Activated CD4-positive, alpha-beta memory T cell treated with anti-CD3 and anti-CD28 coated beads for 36 hours (primary cell): ENCODE data around the gene DAPK1. TPM values are rescaled to one million over a fixed set of nuclear protein-coding genes. Genes with fewer than 3 reads are reported as not detected.

Experiments used
- CTCF ChIA-PET: fragments of 350-600 bp; sonication (Branson Sonifier 250); formaldehyde crosslinking; loops from one replicate; lab custom pipeline; 2021; ENCODE audit warnings: antibody characterized with exemption, inconsistent platforms; lab: Charles Lee
- POLR2A ChIA-PET: fragments of 350-600 bp; sonication (Branson Sonifier 250); formaldehyde crosslinking; loops from one replicate; lab custom pipeline; 2021; ENCODE audit warnings: antibody characterized with exemption; lab: Charles Lee
- DNase-seq: peaks from one replicate; pipeline ENCODE4 v3.0.0-alpha.2; 2020
- H3K27ac Mint-ChIP-seq: one replicate; pipeline ENCODE4 v1.8.0; 2021; ENCODE audit warnings: mixed read lengths
- H3K27me3 Mint-ChIP-seq: one replicate; pipeline ENCODE4 v1.8.0; 2021; ENCODE audit warnings: mixed read lengths
- H3K36me3 Mint-ChIP-seq: one replicate; pipeline ENCODE4 v1.8.0; 2021; ENCODE audit warnings: mixed read lengths
- H3K4me1 Mint-ChIP-seq: one replicate; pipeline ENCODE4 v1.8.0; 2021; ENCODE audit warnings: low read depth, mixed read lengths
- H3K4me3 Mint-ChIP-seq: one replicate; pipeline ENCODE4 v1.8.0; 2021; ENCODE audit warnings: mild to moderate bottlenecking, mixed read lengths
- H3K9me3 Mint-ChIP-seq: one replicate; pipeline ENCODE4 v1.8.0; 2021; ENCODE audit warnings: mixed read lengths
- intact Hi-C: fragments of 100-400 bp; cut with micrococcal nuclease; formaldehyde crosslinking; loops from one replicate; pipeline ENCODE4 v1.15.1; 2023
- total RNA-seq, 2 experiments: library from RNA; stranded (reverse); gene quantifications; one replicate each; pipeline ENCODE4 v1.2.3, GENCODE V29; 2021

The DAPK1 gene
- total RNA-seq, 2 experiments from 2014 or later: 1.9 to 3.3 TPM

- Mint-ChIP-seq H3K4me3 (no peak overlapping the region), H3K36me3 (no peaks in the 10 kb centered on the region), H3K27ac (no peak overlapping the region), H3K9me3 (no peaks in the 10 kb centered on the region), H3K4me1 (no peaks in the 10 kb centered on the region), H3K27me3 (peaks cover 5% of the 10 kb centered on the region)
- ChIA-PET CTCF (no interaction called here), POLR2A (no interaction called here)
- DNase-seq: no peak
- intact Hi-C loops: no loop called here
Measured at GRCh38 chr9:87567983-87568382, 70.3 kb downstream of the DAPK1 start.

GRCh38 chr9:87568401-87568800, 70.7 kb downstream of the DAPK1 start:
- ChIA-PET POLR2A (no interaction called here), CTCF (no interaction called here)
- DNase-seq: no peak
- Mint-ChIP-seq H3K4me3 (no peak overlapping the region), H3K27ac (no peak overlapping the region), H3K27me3 (peaks cover 5% of the 10 kb centered on the region), H3K36me3 (no peaks in the 10 kb centered on the region), H3K4me1 (no peaks in the 10 kb centered on the region), H3K9me3 (no peaks in the 10 kb centered on the region)
- intact Hi-C loops: no loop called here

GRCh38 chr9:87569008-87569509, 71.4 kb downstream of the DAPK1 start:
- POLR2A ChIA-PET: no interaction called here
- H3K27me3 Mint-ChIP-seq: peaks cover 6% of the 10 kb centered on the region
- CTCF ChIA-PET: interaction anchor here (1.2 kb wide), 1 partner anchor 94 kb away, joined by 3 read pairs; no protein-coding TSS in a partner anchor
- no peaks in the 10 kb centered on the region for H3K9me3 Mint-ChIP-seq
- no peak overlapping the region for H3K27ac Mint-ChIP-seq
- H3K4me1 Mint-ChIP-seq: no peaks in the 10 kb centered on the region
- DNase-seq: no peak
- intact Hi-C loops: no loop called here
- H3K4me3 Mint-ChIP-seq: no peak overlapping the region
- no peaks in the 10 kb centered on the region for H3K36me3 Mint-ChIP-seq

GRCh38 chr9:87569518-87569917, 71.9 kb downstream of the DAPK1 start:
- POLR2A ChIA-PET: no interaction called here
- no peaks in the 10 kb centered on the region for H3K4me1 Mint-ChIP-seq
- H3K36me3 Mint-ChIP-seq: no peaks in the 10 kb centered on the region
- DNase-seq: no peak
- no peak overlapping the region for H3K27ac Mint-ChIP-seq
- CTCF ChIA-PET: interaction anchor here (1.2 to 1.6 kb wide), 2 partner anchors 14 to 93 kb away, joined by 3 to 5 read pairs; no protein-coding TSS in a partner anchor
- intact Hi-C loops: no loop called here
- no peak overlapping the region for H3K4me3 Mint-ChIP-seq
- no peaks in the 10 kb centered on the region for H3K9me3 Mint-ChIP-seq
- peaks cover 6% of the 10 kb centered on the region for H3K27me3 Mint-ChIP-seq

- H3K36me3 Mint-ChIP-seq: no peaks in the 10 kb centered on the region
- no peaks in the 10 kb centered on the region for H3K9me3 Mint-ChIP-seq
- no peak for DNase-seq
- intact Hi-C loops: no loop called here
- CTCF ChIA-PET: interaction anchor here (1.2 to 1.6 kb wide), 2 partner anchors 14 to 93 kb away, joined by 3 to 5 read pairs; no protein-coding TSS in a partner anchor
- no peak overlapping the region for H3K4me3 Mint-ChIP-seq
- no peak overlapping the region for H3K27ac Mint-ChIP-seq
- H3K4me1 Mint-ChIP-seq: no peaks in the 10 kb centered on the region
- POLR2A ChIA-PET: no interaction called here
- peaks cover 3% of the 10 kb centered on the region for H3K27me3 Mint-ChIP-seq
Measured at GRCh38 chr9:87570000-87570908, 72.6 kb downstream of the DAPK1 start.

- no peak for DNase-seq
- no peaks in the 10 kb centered on the region for H3K36me3 Mint-ChIP-seq
- POLR2A ChIA-PET: interaction anchor here (0.5 kb wide), 1 partner anchor 16 kb away, joined by 3 read pairs; no protein-coding TSS in a partner anchor
- H3K4me1 Mint-ChIP-seq: no peaks in the 10 kb centered on the region
- H3K4me3 Mint-ChIP-seq: no peak overlapping the region
- no peaks in the 10 kb centered on the region for H3K9me3 Mint-ChIP-seq
- CTCF ChIA-PET: interaction anchor here (1.4 kb wide), 1 partner anchor 235 kb away, joined by 3 read pairs; no protein-coding TSS in a partner anchor
- H3K27me3 Mint-ChIP-seq: peaks cover 4% of the 10 kb centered on the region
- intact Hi-C loops: no loop called here
- H3K27ac Mint-ChIP-seq: no peak overlapping the region
Measured at GRCh38 chr9:87572719-87573118, 75.1 kb downstream of the DAPK1 start.

GRCh38 chr9:87573841-87574342, 76.2 kb downstream of the DAPK1 start:
- POLR2A ChIA-PET: no interaction called here
- H3K9me3 Mint-ChIP-seq: no peaks in the 10 kb centered on the region

GRCh38 chr9:87577746-87578145, 80.1 kb downstream of the DAPK1 start:
- CTCF ChIA-PET: no interaction called here
- POLR2A ChIA-PET: no interaction called here
- Mint-ChIP-seq H3K36me3 (no peaks in the 10 kb centered on the region), H3K9me3 (no peaks in the 10 kb centered on the region), H3K4me3 (no peak overlapping the region), H3K4me1 (no peaks in the 10 kb centered on the region), H3K27me3 (peaks cover 7% of the 10 kb centered on the region), H3K27ac (no peak overlapping the region)
- DNase-seq: no peak
- intact Hi-C loops: no loop called here

More at GRCh38 chr9:87573841-87574342, 76.2 kb downstream of the DAPK1 start:
- intact Hi-C loops: no loop called here
- H3K27ac Mint-ChIP-seq: no peak overlapping the region
- no peak overlapping the region for H3K4me3 Mint-ChIP-seq
- CTCF ChIA-PET: interaction anchor here (1.4 kb wide), 1 partner anchor 236 kb away, joined by 3 read pairs; no protein-coding TSS in a partner anchor
- H3K36me3 Mint-ChIP-seq: no peaks in the 10 kb centered on the region
- peaks cover 5% of the 10 kb centered on the region for H3K27me3 Mint-ChIP-seq
- H3K4me1 Mint-ChIP-seq: no peaks in the 10 kb centered on the region
- no peak for DNase-seq

GRCh38 chr9:87578625-87579024, 81.0 kb downstream of the DAPK1 start:
- H3K27ac Mint-ChIP-seq: no peak overlapping the region

GRCh38 chr9:87579781-87580541, 82.3 kb downstream of the DAPK1 start:
- no peaks in the 10 kb centered on the region for H3K9me3 Mint-ChIP-seq
- intact Hi-C loops: no loop called here
- H3K36me3 Mint-ChIP-seq: no peaks in the 10 kb centered on the region
- H3K4me3 Mint-ChIP-seq: no peak overlapping the region
- ChIA-PET CTCF (interaction anchor here (0.9 kb wide), 1 partner anchor 137 kb away, joined by 3 read pairs; no protein-coding TSS in a partner anchor), POLR2A (no interaction called here)
- H3K27ac Mint-ChIP-seq: no peak overlapping the region
- peaks cover 4% of the 10 kb centered on the region for H3K27me3 Mint-ChIP-seq
- H3K4me1 Mint-ChIP-seq: no peaks in the 10 kb centered on the region
- DNase-seq: no peak

More at GRCh38 chr9:87578625-87579024, 81.0 kb downstream of the DAPK1 start:
- Mint-ChIP-seq H3K4me3 (no peak overlapping the region), H3K36me3 (no peaks in the 10 kb centered on the region), H3K4me1 (no peaks in the 10 kb centered on the region), H3K9me3 (no peaks in the 10 kb centered on the region), H3K27me3 (peaks cover 7% of the 10 kb centered on the region)
- ChIA-PET CTCF (no interaction called here), POLR2A (no interaction called here)
- intact Hi-C loops: no loop called here
- DNase-seq: no peak

- Mint-ChIP-seq H3K27me3 (peaks cover 4% of the 10 kb centered on the region), H3K9me3 (no peaks in the 10 kb centered on the region), H3K36me3 (no peaks in the 10 kb centered on the region), H3K27ac (no peak overlapping the region), H3K4me1 (no peaks in the 10 kb centered on the region), H3K4me3 (no peak overlapping the region)
- DNase-seq: no peak
- POLR2A ChIA-PET: no interaction called here
- CTCF ChIA-PET: interaction anchor here (0.8 kb wide), 1 partner anchor 244 kb away, joined by 3 read pairs; no protein-coding TSS in a partner anchor
- intact Hi-C loops: no loop called here
Measured at GRCh38 chr9:87580941-87581438, 83.3 kb downstream of the DAPK1 start.
